Ishikawa (cell line): ENCODE measurements around the gene ST3GAL5.

Source experiments
- CEBPB ChIP-seq: IDR thresholded peaks from 2 replicates; pipeline ENCODE4 v1.6.1; 2012
- CREB1 ChIP-seq: IDR thresholded peaks from 2 replicates; pipeline ENCODE4 v1.6.1; 2012; ENCODE audit warnings: low read depth
- EGR1 ChIP-seq: IDR thresholded peaks from 2 replicates; pipeline ENCODE4 v1.6.1; 2012
- EP300 ChIP-seq: IDR thresholded peaks from 2 replicates; pipeline ENCODE4 v1.6.1; 2012; ENCODE audit warnings: borderline replicate concordance
- FOXM1 ChIP-seq: IDR thresholded peaks from 2 replicates; pipeline ENCODE4 v1.6.1; 2012; ENCODE audit warnings: low read depth, borderline replicate concordance
- MAX ChIP-seq: IDR thresholded peaks from 2 replicates; pipeline ENCODE4 v1.6.1; 2012
- NFIC ChIP-seq: IDR thresholded peaks from 2 replicates; pipeline ENCODE4 v1.6.1; 2012
- RAD21 ChIP-seq: IDR thresholded peaks from 2 replicates; pipeline ENCODE4 v1.6.1; 2012; ENCODE audit warnings: low read depth
- REST ChIP-seq: IDR thresholded peaks from 2 replicates; pipeline ENCODE4 v1.6.1; 2012; ENCODE audit warnings: low read depth, mild to moderate bottlenecking
- TAF1 ChIP-seq: IDR thresholded peaks from 2 replicates; pipeline ENCODE4 v1.6.1; 2012; ENCODE audit warnings: low read depth, mild to moderate bottlenecking
- TCF12 ChIP-seq: IDR thresholded peaks from 2 replicates; pipeline ENCODE4 v1.6.1; 2012; ENCODE audit warnings: low read depth
- TEAD4 ChIP-seq: IDR thresholded peaks from 2 replicates; pipeline ENCODE4 v1.6.1; 2012
- USF1 ChIP-seq: IDR thresholded peaks from 2 replicates; pipeline ENCODE4 v1.6.1; 2012
- YY1 ChIP-seq: IDR thresholded peaks from 2 replicates; pipeline ENCODE4 v1.6.1; 2012; ENCODE audit warnings: low read depth
- ZBTB7A ChIP-seq: IDR thresholded peaks from 2 replicates; pipeline ENCODE4 v1.6.1; 2012; ENCODE audit warnings: low read depth

The ST3GAL5 gene

DNA sequence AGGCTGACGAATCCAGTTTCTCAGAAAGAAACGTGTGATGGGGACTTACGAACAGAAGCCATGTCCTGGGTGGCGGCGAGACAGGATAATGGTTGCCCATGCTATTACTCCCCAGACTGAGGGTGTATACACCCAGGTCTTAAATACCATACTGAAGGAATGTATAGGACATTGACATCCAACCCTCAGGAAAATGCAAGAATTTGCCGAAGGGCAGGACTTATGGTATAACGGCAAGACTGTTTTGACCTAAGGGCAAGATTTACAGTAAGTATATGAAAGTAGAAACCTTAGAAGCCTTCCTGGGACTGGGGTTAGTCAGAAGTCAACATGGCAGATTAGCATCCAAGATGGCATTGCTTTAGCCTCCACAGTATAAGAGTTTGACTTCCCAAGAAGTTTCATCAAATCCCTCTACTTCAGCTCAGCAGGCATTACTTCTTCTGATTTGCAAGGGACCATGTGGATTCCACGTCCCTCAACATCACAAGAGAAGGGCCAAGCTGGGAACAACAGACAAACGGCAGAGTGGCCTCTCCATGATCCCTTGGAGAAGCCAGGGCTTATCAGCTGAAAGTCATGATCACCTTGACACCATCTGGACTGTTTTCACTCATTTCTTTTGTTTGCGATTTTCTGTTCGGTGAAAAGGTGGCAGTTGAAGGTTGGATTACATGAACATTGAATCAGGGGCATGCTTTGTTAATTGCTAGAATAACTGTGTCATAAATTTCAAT is 21.1 kb downstream of the ST3GAL5 start:
- TF ChIP-seq USF1 (no peak), ZBTB7A (no peak), CREB1 (no peak), TCF12 (no peak), TAF1 (no peak)

- TF ChIP-seq USF1 (no peak), ZBTB7A (no peak), YY1 (no peak), CEBPB (no peak), EP300 (no peak), TAF1 (no peak), EGR1 (no peak), NFIC (no peak), RAD21 (no peak)
These were observed 21.7 kb downstream of the ST3GAL5 start for GRCh38 chr2:85867121-85867520.

DNA sequence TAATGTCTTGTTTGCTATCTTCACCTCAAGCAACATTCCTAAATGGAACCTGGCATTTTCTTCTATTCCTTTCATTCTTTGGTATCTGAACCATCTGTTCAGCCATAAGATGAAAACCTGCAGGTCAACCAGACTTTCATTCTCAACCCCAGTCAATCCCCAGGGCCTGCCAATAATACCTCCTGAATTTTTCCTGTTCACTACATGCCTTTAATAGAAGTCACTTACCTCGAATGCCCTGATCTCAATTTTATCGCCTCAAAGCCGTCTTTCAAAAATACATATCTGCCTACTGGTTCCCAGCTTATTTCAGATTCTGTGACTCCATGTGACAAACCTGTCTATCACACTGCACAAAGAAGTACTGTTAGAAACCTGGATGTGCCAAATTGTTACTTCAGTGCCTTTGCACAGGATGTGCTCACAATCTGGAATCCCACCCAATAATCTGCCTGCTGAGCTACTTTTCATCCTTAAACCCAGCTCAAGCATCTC is 22.6 kb downstream of the ST3GAL5 start:
- TF ChIP-seq TEAD4 (no peak), RAD21 (no peak), NFIC (no peak)

DNA sequence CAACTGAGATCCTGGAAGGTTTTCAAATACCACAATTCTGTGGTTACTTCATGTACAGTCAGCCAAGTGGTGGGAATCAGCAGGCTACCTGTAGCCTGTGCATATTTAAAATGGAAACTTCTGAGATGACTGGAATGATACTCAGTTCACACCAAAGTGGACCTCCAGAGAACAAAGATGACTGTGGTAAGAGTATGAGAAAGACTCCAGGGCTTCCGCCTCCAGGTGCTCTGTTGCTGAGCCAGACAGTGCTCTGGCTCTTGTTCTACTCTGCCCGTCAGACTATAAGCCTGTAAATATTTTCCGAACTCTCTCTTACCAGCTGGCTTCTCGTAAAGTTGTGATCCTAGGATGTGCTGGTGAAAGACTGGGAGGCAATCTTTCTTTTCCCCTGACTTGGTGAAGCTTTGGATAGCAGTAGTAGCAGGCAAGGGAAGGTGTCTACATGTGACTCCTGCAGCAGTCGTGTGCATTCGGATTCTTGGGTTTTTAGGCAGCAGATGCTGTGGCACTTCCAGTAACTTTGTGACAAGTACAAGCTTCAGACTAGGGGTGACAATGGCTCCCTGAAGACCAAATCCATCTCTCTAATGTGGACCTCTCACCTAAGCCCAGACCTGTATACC is 23.1 kb downstream of the ST3GAL5 start:
- TF ChIP-seq MAX: no peak
- TF ChIP-seq EP300: no peak
- no peak for TF ChIP-seq NFIC
- TF ChIP-seq CEBPB: no peak
- no peak for TF ChIP-seq TAF1
- TF ChIP-seq TCF12: no peak
- no peak for TF ChIP-seq FOXM1
- no peak for TF ChIP-seq RAD21
- no peak for TF ChIP-seq USF1
- TF ChIP-seq TEAD4: no peak
- TF ChIP-seq ZBTB7A: no peak
- TF ChIP-seq YY1: no peak
- TF ChIP-seq CREB1: no peak

- TF ChIP-seq NFIC: no peak
- TF ChIP-seq FOXM1: no peak
- no peak for TF ChIP-seq REST
- no peak for TF ChIP-seq USF1
- TF ChIP-seq TCF12: no peak
- no peak for TF ChIP-seq EGR1
- TF ChIP-seq RAD21: no peak
- TF ChIP-seq TAF1: no peak
- TF ChIP-seq YY1: no peak
- no peak for TF ChIP-seq MAX
- TF ChIP-seq CREB1: no peak
These were observed 24.1 kb downstream of the ST3GAL5 start for GRCh38 chr2:85864654-85865053.

DNA sequence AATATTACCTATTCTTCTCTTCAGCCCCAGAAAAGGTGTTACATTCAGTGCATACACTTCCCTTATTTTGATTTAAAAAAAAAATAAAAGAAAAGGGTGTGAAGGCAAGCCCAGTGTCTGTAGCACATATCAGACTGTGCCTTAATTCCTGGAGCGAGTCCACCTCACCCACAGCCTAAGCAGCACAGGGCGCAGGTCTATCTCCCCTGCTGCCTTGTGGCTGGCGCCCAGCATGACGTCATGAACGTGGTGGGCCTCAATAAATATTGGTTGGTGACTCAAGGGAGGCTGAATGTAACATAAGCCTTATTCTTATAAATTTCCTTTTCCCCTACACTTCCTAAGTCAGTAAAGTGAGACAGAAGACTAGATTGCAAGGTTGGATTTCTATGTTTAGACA is 26.4 kb downstream of the ST3GAL5 start:
- no peak for TF ChIP-seq TCF12
- no peak for TF ChIP-seq FOXM1
- no peak for TF ChIP-seq MAX
- no peak for TF ChIP-seq TEAD4
- TF ChIP-seq ZBTB7A: no peak
- no peak for TF ChIP-seq REST
- no peak for TF ChIP-seq TAF1
